COLO668 (cell line): ENCODE data around the gene BACH2.
"Not testable (repeated sequence)": the region's sequence is repeated elsewhere in the genome, so short reads cannot be mapped to it uniquely, and the experiment has no call there.

Source experiments
- DNase-seq: peaks from one replicate; lab custom pipeline; 2025; ENCODE audit not compliant: unreplicated experiment; lab: John Stamatoyannopoulos, UW

BACH2 gene

GRCh38 chr6:90128687-90129086 is 168.0 kb downstream of the BACH2 start:
- DNase-seq, result not testable (repeated sequence)

GRCh38 chr6:90127595-90127994 is 169.0 kb downstream of the BACH2 start:
- no peak for DNase-seq

GRCh38 chr6:90126839-90127238 is 169.8 kb downstream of the BACH2 start:
- DNase-seq, result no peak

GRCh38 chr6:90126181-90126580 is 170.5 kb downstream of the BACH2 start:
- no peak for DNase-seq

- no peak for DNase-seq
Observed at GRCh38 chr6:90124874-90125510, 171.7 kb downstream of the BACH2 start.

- no peak for DNase-seq
Observed at GRCh38 chr6:90123831-90124230, 172.8 kb downstream of the BACH2 start.

- DNase-seq, result no peak
Observed at GRCh38 chr6:90121982-90122381, 174.7 kb downstream of the BACH2 start.

- no peak for DNase-seq
Observed at GRCh38 chr6:90120327-90120726, 176.3 kb downstream of the BACH2 start.

GRCh38 chr6:90119618-90120017 is 177.0 kb downstream of the BACH2 start:
- no peak for DNase-seq

- DNase-seq, result no peak
Observed at GRCh38 chr6:90118581-90118980, 178.1 kb downstream of the BACH2 start.

GRCh38 chr6:90118069-90118468 is 178.6 kb downstream of the BACH2 start:
- DNase-seq, result no peak

GRCh38 chr6:90116126-90116525 is 180.5 kb downstream of the BACH2 start:
- not testable (repeated sequence) for DNase-seq

- DNase-seq, result no peak
Observed at GRCh38 chr6:90113389-90113788, 183.3 kb downstream of the BACH2 start.

GRCh38 chr6:90111387-90111786 is 185.3 kb downstream of the BACH2 start:
- no peak for DNase-seq

GRCh38 chr6:90110971-90111370 is 185.7 kb downstream of the BACH2 start:
- no peak for DNase-seq

GRCh38 chr6:90109141-90109540 is 187.5 kb downstream of the BACH2 start:
- DNase-seq, result no peak

GRCh38 chr6:90107771-90108282 is 188.8 kb downstream of the BACH2 start:
- DNase-seq, result no peak

GRCh38 chr6:90107371-90107770 is 189.3 kb downstream of the BACH2 start:
- no peak for DNase-seq

GRCh38 chr6:90106449-90106848 is 190.2 kb downstream of the BACH2 start:
- no peak for DNase-seq

- no peak for DNase-seq
Observed at GRCh38 chr6:90105506-90106170, 191.0 kb downstream of the BACH2 start.

- DNase-seq, result no peak
Observed at GRCh38 chr6:90103056-90103800, 193.4 kb downstream of the BACH2 start.

GRCh38 chr6:90101403-90101802 is 195.2 kb downstream of the BACH2 start:
- no peak for DNase-seq
